Posterior cingulate gyrus (tissue), 11 donors: ENCODE measurements around the gene DRAM1.

Source experiments
- DNase-seq, 10 donors: peaks; one replicate each; pipeline versions ENCODE4 v3.0.0 to v3.0.0-alpha.2; 2020 to 2021; ENCODE audit warnings: mixed read lengths in 3 of 10
- intact Hi-C: fragments of 100-400 bp; cut with DNase I; formaldehyde crosslinking; loops from one replicate; pipeline ENCODE4 v1.15.1; 2023

DRAM1 gene

GRCh38 chr12:101967506-101967905 lies 90.1 kb downstream of the DRAM1 start:
- intact Hi-C loops, result no loop called here
- no peak for DNase-seq

GRCh38 chr12:101968770-101969169 lies 91.4 kb downstream of the DRAM1 start:
- intact Hi-C loops, result no loop called here
- no peak for DNase-seq
